ENCODE measurements around the gene SPECC1.

GRCh38 chr17:20206068-20206467 lies 196.9 kb downstream of the SPECC1 start:
- no peak for TF ChIP-seq CTCF (IDR thresholded peaks at IDR 0.05)
- TF ChIP-seq POLR2A (IDR thresholded peaks at IDR 0.05) = no peak

Data from right lobe of liver (tissue), 4 donors.